Activated CD8-positive, alpha-beta memory T cell treated with anti-CD3 and anti-CD28 coated beads, Interleukin-2, amount 50 U/mL, for 4 hours (primary cell): Measurements from ENCODE around the gene AGK.
"Not testable (repeated sequence)": the region's sequence is repeated elsewhere in the genome, so short reads cannot be mapped to it uniquely, and the experiment has no call there.

Experiments used
- DNase-seq: peaks from one replicate; pipeline ENCODE4 v3.0.0-alpha.2; 2020

AGK gene

GRCh38 chr7:141557831-141558531, 6.8 kb downstream of the AGK start:
- DNase-seq = not testable (repeated sequence)

- no peak for DNase-seq
These were observed 7.5 kb downstream of the AGK start for GRCh38 chr7:141558544-141559183.

DNA sequence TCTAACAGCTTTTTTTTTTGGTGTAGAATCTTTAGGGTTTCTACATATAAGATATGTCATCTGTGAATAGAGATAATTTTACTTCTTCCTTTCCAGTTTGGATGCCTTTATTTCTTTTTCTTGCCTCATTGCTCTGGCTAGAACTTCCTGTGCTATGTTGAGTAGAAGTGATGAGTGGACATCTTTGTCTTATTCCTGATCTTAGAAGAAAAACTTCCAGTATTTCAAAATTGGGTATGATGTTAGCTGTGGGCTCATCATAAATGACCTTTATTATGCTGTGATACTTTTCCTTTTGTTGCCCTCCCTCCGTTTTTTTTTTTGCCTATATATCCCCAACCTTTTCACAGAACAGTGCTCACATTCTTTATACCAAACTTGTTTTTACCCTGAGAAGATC, 8.8 kb downstream of the AGK start:
- no peak for DNase-seq

- no peak for DNase-seq
These were observed 10.8 kb downstream of the AGK start for GRCh38 chr7:141562036-141562435.

DNA sequence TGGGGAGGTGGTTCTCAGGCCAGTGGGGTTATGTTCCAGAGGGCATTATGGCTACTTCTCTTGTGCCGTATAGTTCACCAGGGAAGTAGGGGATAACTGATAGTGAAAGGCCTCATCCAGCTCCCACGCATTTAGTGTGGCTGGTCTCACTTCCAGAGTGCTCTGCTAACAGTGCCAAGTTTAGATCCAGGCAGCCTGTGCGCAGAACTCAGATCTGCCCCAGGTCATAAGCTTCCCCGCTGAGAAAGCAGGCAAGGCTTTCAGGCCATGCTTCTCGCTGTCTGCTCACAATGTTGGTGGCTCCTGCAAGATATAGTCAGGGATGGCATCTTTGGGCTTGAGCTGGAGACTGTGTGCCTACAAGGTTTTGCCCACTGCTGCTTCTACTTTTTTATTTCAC, 11.3 kb downstream of the AGK start:
- no peak for DNase-seq

- DNase-seq = no peak
These were observed 11.8 kb downstream of the AGK start for GRCh38 chr7:141562972-141563371.

DNA sequence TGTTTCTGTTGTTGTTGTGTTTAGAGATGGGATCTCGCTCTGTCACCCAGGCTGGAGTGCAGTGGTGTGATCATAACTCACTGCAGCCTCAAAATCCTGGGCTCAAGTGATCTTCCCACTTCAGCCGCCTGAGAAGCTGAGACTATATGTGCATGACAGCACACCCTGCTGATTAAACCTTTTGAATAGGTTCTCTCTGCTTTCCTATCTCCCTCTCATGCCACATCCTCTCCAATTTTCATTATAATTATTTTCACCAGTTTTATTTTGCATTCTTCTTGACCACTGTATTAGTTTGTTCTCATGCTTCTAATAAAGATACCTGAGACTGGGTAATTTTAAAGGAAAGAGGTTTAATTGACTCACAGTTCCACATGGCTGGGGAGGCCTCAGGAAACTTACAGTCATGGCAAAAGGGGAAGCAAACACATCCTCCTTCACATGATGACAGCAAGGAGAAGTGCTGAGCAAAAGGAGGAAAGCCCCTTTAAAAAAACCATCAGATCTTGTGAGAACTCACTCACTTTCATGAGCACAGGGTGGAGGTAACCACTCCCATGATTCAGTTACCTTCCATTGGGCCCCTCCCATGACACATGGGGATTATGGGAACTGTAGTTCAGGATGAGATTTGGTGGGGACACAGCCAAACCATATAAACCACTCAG, 12.9 kb downstream of the AGK start:
- DNase-seq = no peak

DNA sequence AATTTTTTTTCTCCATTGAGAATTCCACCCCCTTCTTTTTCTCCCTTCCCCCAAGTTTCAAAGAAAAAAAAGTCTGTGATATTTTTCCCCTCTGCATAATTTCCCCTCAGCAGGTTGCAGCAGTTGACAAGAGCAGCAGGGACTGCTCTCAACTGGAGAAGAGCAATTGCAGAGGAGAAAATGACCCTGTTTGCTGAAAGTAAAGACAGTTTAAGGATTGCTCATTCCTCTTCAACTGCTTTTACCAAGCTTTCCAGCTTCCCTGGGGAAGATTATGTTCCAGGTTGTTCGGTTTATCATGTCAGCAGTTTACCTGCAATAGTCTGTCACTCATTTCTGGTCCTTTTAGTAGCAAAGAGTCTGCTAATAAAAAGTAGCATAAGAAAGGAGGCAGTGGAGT, 16.2 kb downstream of the AGK start:
- no peak for DNase-seq

DNA sequence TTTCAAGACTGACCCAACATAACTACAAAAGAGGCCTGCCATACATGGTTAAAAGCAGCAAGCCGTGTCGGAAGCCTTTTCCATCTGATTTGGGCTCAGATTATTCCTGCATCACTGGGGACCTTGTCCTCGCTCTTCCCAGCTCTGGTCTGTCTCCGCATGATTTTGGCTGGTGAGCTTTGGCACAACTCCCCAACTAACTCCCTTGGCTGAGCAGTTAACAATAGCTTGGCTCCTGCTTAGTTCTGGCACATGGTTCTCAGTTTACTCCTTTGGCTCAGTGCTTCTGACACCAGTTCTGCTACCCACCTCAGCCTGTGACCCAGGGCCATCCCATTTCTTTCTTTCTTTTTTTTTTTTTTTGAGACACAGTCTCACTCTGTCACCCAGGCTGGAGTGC, 17.0 kb downstream of the AGK start:
- DNase-seq = no peak

GRCh38 chr7:141571059-141571458, 19.8 kb downstream of the AGK start:
- no peak for DNase-seq

GRCh38 chr7:141572175-141572574, 21.0 kb downstream of the AGK start:
- DNase-seq = no peak

- no peak for DNase-seq
These were observed 22.3 kb downstream of the AGK start for GRCh38 chr7:141573511-141573910.

DNA sequence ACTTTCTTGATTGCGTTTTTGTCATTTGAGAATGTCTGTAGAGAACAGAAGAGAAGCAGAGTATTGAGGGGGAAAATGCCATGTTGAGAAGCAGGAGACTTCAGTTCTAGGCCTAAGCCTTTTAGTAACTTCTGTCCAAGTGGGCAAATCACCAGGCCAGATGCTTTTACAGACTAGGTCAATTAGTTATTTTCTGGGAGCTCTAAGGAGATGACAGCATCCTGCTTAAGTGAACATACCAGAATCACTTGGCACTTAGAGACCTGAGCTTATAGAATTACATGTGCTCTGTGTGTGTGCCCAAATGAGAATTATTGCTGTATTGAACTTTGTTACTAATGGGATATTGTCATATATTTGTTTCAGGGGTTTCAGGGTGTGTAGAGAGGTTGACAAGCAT, 24.0 kb downstream of the AGK start:
- no peak for DNase-seq

- no peak for DNase-seq
These were observed 24.6 kb downstream of the AGK start for GRCh38 chr7:141575654-141576448.

- no peak for DNase-seq
These were observed 26.0 kb downstream of the AGK start for GRCh38 chr7:141577043-141577839.

DNA sequence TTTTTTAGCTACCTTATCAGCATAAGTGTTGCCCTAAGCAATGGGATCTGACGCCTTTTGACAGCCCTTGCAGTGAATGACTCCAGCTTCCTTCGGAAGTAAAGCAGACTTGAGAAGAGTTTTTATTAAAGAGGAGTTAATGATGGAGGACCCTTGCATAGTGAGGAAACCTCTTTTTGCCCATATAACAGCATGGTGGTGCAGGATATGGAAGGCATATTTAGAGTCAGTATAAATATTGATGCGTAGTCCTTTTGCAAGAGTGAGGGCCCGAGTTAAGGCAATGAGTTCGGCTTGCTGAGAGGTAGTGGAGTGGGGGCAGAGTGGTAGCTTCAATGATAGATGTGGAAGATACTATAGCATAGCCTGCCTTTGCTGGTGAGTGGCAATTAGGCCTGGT, 28.7 kb downstream of the AGK start:
- DNase-seq = not testable (repeated sequence)

- not testable (repeated sequence) for DNase-seq
These were observed 30.9 kb downstream of the AGK start for GRCh38 chr7:141582063-141582462.

DNA sequence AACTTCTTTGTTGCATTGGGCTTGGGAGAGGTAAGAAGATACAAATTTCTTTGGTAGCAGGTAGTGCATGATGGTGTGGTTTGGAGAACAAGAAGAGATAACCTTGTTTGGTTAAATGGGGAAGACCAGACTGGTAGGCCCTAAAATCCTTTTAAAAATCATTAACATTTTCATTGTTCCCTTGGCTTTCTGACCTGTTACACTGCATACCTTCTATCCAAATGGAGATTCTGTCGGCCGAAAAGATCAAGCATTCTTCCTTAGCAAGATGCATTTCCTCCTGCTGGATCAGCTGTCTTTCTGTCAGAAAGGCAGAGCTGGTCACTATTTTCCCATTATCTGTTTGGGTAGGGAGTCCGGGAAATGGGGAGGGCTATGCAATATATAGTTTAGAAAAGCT, 33.7 kb downstream of the AGK start:
- DNase-seq = no peak

DNA sequence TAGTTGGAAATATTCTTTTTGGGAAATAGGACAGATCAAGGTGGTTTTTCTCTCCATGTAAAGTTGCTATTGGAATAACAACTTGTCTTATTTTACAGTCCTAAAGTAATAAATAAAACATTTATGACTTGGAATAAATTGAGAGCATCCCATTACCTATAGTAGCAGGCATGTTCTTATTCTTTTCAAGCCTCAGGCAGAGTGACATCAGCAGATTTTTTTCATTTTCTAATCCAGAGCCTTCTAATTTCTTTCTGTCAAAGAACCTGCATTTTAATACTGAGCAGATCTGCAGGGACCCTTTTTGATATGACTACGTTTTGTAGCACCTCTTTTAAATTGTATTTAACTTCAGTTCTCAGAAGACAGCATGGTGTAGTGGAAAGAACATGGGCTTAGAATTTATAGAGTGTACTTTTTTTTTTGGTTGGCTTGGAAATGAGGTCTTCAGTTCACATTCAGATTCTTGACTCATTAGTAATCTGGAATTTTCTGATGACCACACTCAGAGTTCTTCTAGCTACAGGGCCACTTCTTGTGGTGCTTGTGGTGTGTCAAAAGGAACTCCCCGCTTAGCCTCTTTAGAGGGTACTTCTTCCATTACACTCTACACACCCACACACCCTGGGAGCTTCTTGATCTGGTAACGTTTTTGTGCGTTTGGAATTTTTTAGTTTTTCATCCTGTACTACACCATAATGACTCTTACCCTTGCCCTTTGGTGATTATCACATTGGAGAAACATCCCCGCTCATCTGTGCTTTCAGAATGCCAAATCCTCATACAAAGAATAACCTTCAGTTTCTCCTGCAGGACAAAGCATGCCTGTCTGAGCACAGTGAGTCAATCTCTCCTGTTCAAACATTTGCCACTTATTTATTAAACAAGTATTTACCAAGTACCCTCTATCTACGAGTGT, 34.6 kb downstream of the AGK start:
- no peak for DNase-seq

GRCh38 chr7:141586878-141587277, 35.7 kb downstream of the AGK start:
- DNase-seq = no peak

- no peak for DNase-seq
These were observed 36.1 kb downstream of the AGK start for GRCh38 chr7:141587304-141587703.

- no peak for DNase-seq
These were observed 37.7 kb downstream of the AGK start for GRCh38 chr7:141588912-141589311.
